ENCODE results near the gene DGCR2. TPM values are rescaled to one million over a fixed set of nuclear protein-coding genes. Genes with fewer than 3 reads are reported as not detected.
"Not testable (repeated sequence)": the region's sequence is repeated elsewhere in the genome, so short reads cannot be mapped to it uniquely, and the experiment has no call there.

Gene DGCR2
- total and polyA plus RNA-seq, 9 donors, result 35.4 to 62.2 (median 53.0) TPM

GRCh38 chr22:19084126-19084525, 38.1 kb downstream of the DGCR2 start:
- H3K4me1 ChIP-seq (ENCODE audit: control insufficient read depth, insufficient read depth, low read length); H3K9me3 ChIP-seq (replicated peaks; ENCODE audit: control insufficient read depth, low read depth, low read length); H3K4me3 ChIP-seq (ENCODE audit: low read length); H3K27ac ChIP-seq (ENCODE audit: low read length); H3K27me3 ChIP-seq (ENCODE audit: control insufficient read depth, insufficient read depth, low read length); DNase-seq: not testable (repeated sequence)
- 97% methylated on average over 14 of the region's 30 CpGs for whole genome bisulfite sequencing (ENCODE audit: insufficient coverage)
- H3K36me3 ChIP-seq (ENCODE audit: control insufficient read depth, insufficient read depth, low read length), result peaks cover 29% of the 10 kb centered on the region

GRCh38 chr22:19082793-19083192, 39.4 kb downstream of the DGCR2 start:
- H3K36me3 ChIP-seq (ENCODE audit: control insufficient read depth, insufficient read depth, low read length), result peaks cover 17% of the 10 kb centered on the region
- no peak overlapping the region for H3K4me3 ChIP-seq (ENCODE audit: low read length)
- no peak overlapping the region for H3K27ac ChIP-seq (ENCODE audit: low read length)
- DNase-seq, result no peak
- 82% methylated on average over 8 of the region's 13 CpGs for WGBS (ENCODE audit: insufficient coverage)
- peaks cover 9% of the 10 kb centered on the region for H3K4me1 ChIP-seq (ENCODE audit: control insufficient read depth, insufficient read depth, low read length)
- H3K9me3 ChIP-seq (replicated peaks; ENCODE audit: control insufficient read depth, low read depth, low read length), result no peaks in the 10 kb centered on the region
- H3K27me3 ChIP-seq (ENCODE audit: control insufficient read depth, insufficient read depth, low read length), result no peaks in the 10 kb centered on the region

GRCh38 chr22:19082101-19082500, 40.1 kb downstream of the DGCR2 start:
- peaks cover 9% of the 10 kb centered on the region for H3K4me1 ChIP-seq (ENCODE audit: control insufficient read depth, insufficient read depth, low read length)
- H3K27ac ChIP-seq (ENCODE audit: low read length), result no peak overlapping the region
- H3K9me3 ChIP-seq (replicated peaks; ENCODE audit: control insufficient read depth, low read depth, low read length), result no peaks in the 10 kb centered on the region
- no peak for DNase-seq
- H3K4me3 ChIP-seq (ENCODE audit: low read length), result no peak overlapping the region
- no peaks in the 10 kb centered on the region for H3K27me3 ChIP-seq (ENCODE audit: control insufficient read depth, insufficient read depth, low read length)
- H3K36me3 ChIP-seq (ENCODE audit: control insufficient read depth, insufficient read depth, low read length), result peaks cover 16% of the 10 kb centered on the region
- WGBS (ENCODE audit: insufficient coverage), result no CpG with 5 or more reads among the region's 3 CpGs

GRCh38 chr22:19081351-19081750, 40.9 kb downstream of the DGCR2 start:
- no peaks in the 10 kb centered on the region for H3K9me3 ChIP-seq (replicated peaks; ENCODE audit: control insufficient read depth, low read depth, low read length)
- H3K36me3 ChIP-seq (ENCODE audit: control insufficient read depth, insufficient read depth, low read length), result peaks cover 9% of the 10 kb centered on the region
- H3K4me1 ChIP-seq (ENCODE audit: control insufficient read depth, insufficient read depth, low read length), result peaks cover 5% of the 10 kb centered on the region
- H3K27ac ChIP-seq (ENCODE audit: low read length), result no peak overlapping the region
- DNase-seq, result no peak
- H3K27me3 ChIP-seq (ENCODE audit: control insufficient read depth, insufficient read depth, low read length), result no peaks in the 10 kb centered on the region
- H3K4me3 ChIP-seq (ENCODE audit: low read length), result no peak overlapping the region
- WGBS (ENCODE audit: insufficient coverage), result no CpG with 5 or more reads among the region's 3 CpGs

GRCh38 chr22:19080853-19081252, 41.4 kb downstream of the DGCR2 start:
- WGBS (ENCODE audit: insufficient coverage), result no CpG with 5 or more reads among the region's 3 CpGs
- H3K9me3 ChIP-seq (replicated peaks; ENCODE audit: control insufficient read depth, low read depth, low read length), result no peaks in the 10 kb centered on the region
- no peak for DNase-seq

GRCh38 chr22:19079691-19080090, 42.5 kb downstream of the DGCR2 start:
- H3K9me3 ChIP-seq (replicated peaks; ENCODE audit: control insufficient read depth, low read depth, low read length), result no peaks in the 10 kb centered on the region
- H3K27ac ChIP-seq (ENCODE audit: low read length), result no peak overlapping the region
- H3K36me3 ChIP-seq (ENCODE audit: control insufficient read depth, insufficient read depth, low read length), result peaks cover 8% of the 10 kb centered on the region
- no peaks in the 10 kb centered on the region for H3K27me3 ChIP-seq (ENCODE audit: control insufficient read depth, insufficient read depth, low read length)
- DNase-seq, result no peak
- H3K4me3 ChIP-seq (ENCODE audit: low read length), result no peak overlapping the region
- 86% methylated on average over 4 of the region's 4 CpGs for WGBS (ENCODE audit: insufficient coverage)
- no peaks in the 10 kb centered on the region for H3K4me1 ChIP-seq (ENCODE audit: control insufficient read depth, insufficient read depth, low read length)

More at GRCh38 chr22:19080853-19081252, 41.4 kb downstream of the DGCR2 start:
- no peaks in the 10 kb centered on the region for H3K27me3 ChIP-seq (ENCODE audit: control insufficient read depth, insufficient read depth, low read length)
- no peak overlapping the region for H3K27ac ChIP-seq (ENCODE audit: low read length)
- peaks cover 4% of the 10 kb centered on the region for H3K4me1 ChIP-seq (ENCODE audit: control insufficient read depth, insufficient read depth, low read length)
- no peak overlapping the region for H3K4me3 ChIP-seq (ENCODE audit: low read length)
- peaks cover 8% of the 10 kb centered on the region for H3K36me3 ChIP-seq (ENCODE audit: control insufficient read depth, insufficient read depth, low read length)

GRCh38 chr22:19075404-19075803, 46.8 kb downstream of the DGCR2 start:
- no CpG with 5 or more reads among the region's 1 CpG for WGBS (ENCODE audit: insufficient coverage)
- no peaks in the 10 kb centered on the region for H3K27me3 ChIP-seq (ENCODE audit: control insufficient read depth, insufficient read depth, low read length)
- H3K36me3 ChIP-seq (ENCODE audit: control insufficient read depth, insufficient read depth, low read length), result peaks cover 12% of the 10 kb centered on the region
- H3K4me3 ChIP-seq (ENCODE audit: low read length), result no peak overlapping the region
- H3K9me3 ChIP-seq (replicated peaks; ENCODE audit: control insufficient read depth, low read depth, low read length), result no peaks in the 10 kb centered on the region
- H3K4me1 ChIP-seq (ENCODE audit: control insufficient read depth, insufficient read depth, low read length), result no peaks in the 10 kb centered on the region
- no peak for DNase-seq
- H3K27ac ChIP-seq (ENCODE audit: low read length), result no peak overlapping the region

GRCh38 chr22:19072853-19073252, 49.4 kb downstream of the DGCR2 start:
- not testable (repeated sequence) for H3K27me3 ChIP-seq (ENCODE audit: control insufficient read depth, insufficient read depth, low read length); H3K4me3 ChIP-seq (ENCODE audit: low read length); H3K4me1 ChIP-seq (ENCODE audit: control insufficient read depth, insufficient read depth, low read length); DNase-seq; H3K27ac ChIP-seq (ENCODE audit: low read length); H3K9me3 ChIP-seq (replicated peaks; ENCODE audit: control insufficient read depth, low read depth, low read length)
- peaks cover 34% of the 10 kb centered on the region for H3K36me3 ChIP-seq (ENCODE audit: control insufficient read depth, insufficient read depth, low read length)

- Histone ChIP-seq H3K4me3 (ENCODE audit: low read length) (no peak overlapping the region), H3K27me3 (ENCODE audit: control insufficient read depth, insufficient read depth, low read length) (no peaks in the 10 kb centered on the region), H3K9me3 (replicated peaks; ENCODE audit: control insufficient read depth, low read depth, low read length) (no peaks in the 10 kb centered on the region), H3K27ac (ENCODE audit: low read length) (no peak overlapping the region), H3K4me1 (ENCODE audit: control insufficient read depth, insufficient read depth, low read length) (no peaks in the 10 kb centered on the region), H3K36me3 (ENCODE audit: control insufficient read depth, insufficient read depth, low read length) (peaks cover 53% of the 10 kb centered on the region)
- no peak for DNase-seq
- 64% methylated on average over 4 of the region's 5 CpGs for WGBS (ENCODE audit: insufficient coverage)
These were observed 51.6 kb downstream of the DGCR2 start for GRCh38 chr22:19070397-19071169.

- H3K4me3 ChIP-seq (ENCODE audit: low read length), result no peak overlapping the region
- no peak overlapping the region for H3K27ac ChIP-seq (ENCODE audit: low read length)
- peaks cover 64% of the 10 kb centered on the region for H3K36me3 ChIP-seq (ENCODE audit: control insufficient read depth, insufficient read depth, low read length)
- H3K27me3 ChIP-seq (ENCODE audit: control insufficient read depth, insufficient read depth, low read length), result no peaks in the 10 kb centered on the region
- no CpG with 5 or more reads among the region's 3 CpGs for WGBS (ENCODE audit: insufficient coverage)
- DNase-seq, result no peak
- H3K4me1 ChIP-seq (ENCODE audit: control insufficient read depth, insufficient read depth, low read length), result no peaks in the 10 kb centered on the region
- no peaks in the 10 kb centered on the region for H3K9me3 ChIP-seq (replicated peaks; ENCODE audit: control insufficient read depth, low read depth, low read length)
These were observed 52.8 kb downstream of the DGCR2 start for GRCh38 chr22:19069451-19069850.
